NCI-H524 treated with DMSO at 0.1 percent for 48 hours (cell line): Measurements from ENCODE around the gene RO60.
"Not testable (repeated sequence)": the region's sequence is repeated elsewhere in the genome, so short reads cannot be mapped to it uniquely, and the experiment has no call there.

Source experiments
- DNase-seq: peaks from one replicate; lab custom pipeline; 2025; lab: John Stamatoyannopoulos, UW

The RO60 gene

DNA sequence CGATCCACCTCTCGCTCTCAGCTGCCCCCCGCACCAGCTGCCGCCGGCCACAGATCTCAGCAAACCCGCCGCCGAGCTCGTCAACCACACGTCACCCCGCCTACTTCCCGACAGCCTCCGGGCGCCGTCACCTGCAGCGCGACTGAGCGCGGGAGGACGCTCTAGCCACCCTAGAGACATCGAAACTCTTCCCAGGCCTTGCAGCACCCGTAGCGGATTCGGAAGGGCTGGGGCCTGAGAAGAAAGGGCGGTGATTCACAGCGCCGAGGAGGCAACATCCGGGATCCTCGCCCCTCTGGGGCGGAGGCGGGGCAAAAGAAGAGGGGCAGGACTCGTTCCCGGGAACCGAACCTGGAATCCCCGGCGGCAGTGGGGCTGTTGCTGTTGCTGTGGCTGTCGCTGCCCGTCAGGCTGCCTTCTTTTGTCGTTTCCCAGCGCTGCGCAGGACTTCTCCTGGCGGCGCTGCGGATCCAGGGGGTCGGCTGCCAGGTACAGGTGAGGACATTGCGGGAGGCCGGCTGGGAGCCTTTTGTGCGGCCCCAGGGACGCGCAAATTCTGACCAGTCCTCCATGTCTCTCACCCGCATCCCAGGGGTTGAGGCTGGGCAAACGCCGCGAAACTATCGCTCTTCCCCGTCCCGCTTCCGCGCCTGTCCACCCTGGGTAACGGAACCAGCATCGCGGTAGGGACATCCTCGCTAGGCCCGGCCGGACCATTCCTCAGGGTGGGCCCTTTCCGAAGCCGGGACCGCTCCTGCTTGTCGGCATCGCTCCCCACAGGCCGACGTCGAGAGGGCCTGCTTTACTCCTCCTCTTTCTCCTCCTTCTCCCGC lies at the start of gene RO60, which contains the start of gene UCHL5:
Gene RO60 (plus strand): TSS at position 331 of the 833 bp plus-strand sequence. CDS start 9,443 bp downstream, outside the sequence.
Gene UCHL5 (minus strand): TSS at position 79 of the 833 bp plus-strand sequence. CDS start 100 bp downstream, outside the sequence.
- DNase-seq: peak; percentile 80

DNA sequence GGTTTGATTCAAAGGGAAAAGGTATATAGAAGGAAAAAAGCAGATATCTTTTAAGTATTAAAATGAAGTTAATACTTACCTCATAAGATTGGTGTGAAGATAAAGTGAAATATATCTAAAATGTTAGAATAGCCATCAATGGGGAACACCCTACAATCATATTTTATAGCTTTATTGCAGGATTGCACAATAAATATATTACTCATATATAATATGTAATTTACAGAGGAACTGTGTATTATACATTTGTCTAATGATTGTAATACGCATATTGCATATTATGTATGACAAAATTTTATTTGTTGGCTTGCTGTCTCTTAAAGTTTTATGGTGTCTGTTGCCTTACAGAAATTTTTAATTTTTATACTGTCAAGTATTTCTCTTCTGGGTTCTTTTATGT lies 48.0 kb upstream of the RO60 start:
- DNase-seq: no peak

DNA sequence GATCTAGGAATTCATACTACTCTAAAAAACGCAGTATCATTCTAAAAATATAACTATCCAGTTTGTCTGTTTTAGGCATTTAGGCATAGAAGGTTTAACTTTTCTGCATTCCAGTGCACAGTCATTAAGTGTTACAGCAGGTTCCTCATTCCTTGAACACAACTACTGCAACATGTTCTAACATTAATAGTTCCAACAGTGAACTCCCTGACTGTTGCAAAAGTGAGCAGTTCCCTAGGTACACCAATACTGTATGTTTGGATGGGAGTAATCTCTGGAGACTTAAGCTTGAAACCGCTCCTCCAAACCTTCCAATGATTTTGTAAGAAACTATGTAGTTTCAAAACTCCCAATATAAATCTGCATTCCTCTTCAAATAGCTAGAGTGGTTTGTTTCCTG lies 46.4 kb upstream of the RO60 start:
- no peak for DNase-seq

DNA sequence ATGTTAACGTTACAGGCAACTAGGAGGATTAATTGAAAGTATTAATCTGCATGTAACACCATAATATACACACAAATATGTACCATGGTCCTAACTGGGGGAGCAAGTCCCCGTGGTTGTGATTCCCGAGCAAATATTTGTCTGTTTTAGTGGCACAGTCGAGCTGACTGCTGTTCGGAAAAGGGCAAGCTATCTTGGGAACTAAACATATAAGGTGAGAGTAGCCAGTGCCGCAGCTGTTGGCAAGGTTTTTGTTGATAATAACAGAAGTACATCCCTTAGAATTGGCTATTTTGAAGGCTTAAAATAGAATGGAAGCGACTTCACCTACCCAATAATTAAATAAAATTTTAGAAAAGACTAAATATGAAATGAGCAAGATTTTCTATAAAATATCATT lies 45.7 kb upstream of the RO60 start:
- DNase-seq: no peak

DNA sequence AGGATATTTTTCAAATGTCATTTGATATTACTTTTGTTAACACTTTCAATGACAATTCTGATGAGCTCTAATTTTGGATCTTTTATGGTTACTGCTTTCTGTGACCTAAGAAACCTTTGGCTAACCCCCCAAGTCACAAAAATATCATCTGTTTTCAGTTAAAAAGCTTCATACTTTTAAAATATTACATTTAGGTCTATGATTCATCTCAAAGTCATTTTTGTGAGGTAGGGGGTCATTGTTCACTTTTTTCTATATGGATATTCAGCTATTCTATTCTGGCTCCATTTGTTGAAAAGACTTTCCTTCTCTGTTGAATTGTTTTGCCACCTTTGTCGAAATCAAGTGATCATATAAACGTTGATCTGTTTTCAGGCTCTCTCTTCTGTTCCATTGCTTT lies 45.0 kb upstream of the RO60 start:
- no peak for DNase-seq

DNA sequence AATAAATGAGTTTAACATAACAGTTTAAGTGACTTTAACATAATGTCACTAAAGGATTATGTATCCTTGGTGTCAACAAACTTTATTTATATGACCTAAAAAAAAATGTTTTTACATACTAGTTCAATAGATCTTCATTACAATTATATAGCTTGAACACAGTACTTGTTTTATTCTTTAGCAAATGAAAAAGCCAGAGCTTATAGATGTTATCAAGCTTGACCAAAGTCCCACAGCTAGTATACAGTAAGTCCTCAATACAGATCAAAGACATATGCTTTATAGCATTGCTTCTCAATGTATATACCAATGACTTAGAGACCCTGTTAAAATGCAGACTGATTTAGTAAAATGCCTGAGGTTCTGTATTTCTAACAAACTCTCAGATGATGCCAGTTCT lies 42.6 kb upstream of the RO60 start:
- no peak for DNase-seq

DNA sequence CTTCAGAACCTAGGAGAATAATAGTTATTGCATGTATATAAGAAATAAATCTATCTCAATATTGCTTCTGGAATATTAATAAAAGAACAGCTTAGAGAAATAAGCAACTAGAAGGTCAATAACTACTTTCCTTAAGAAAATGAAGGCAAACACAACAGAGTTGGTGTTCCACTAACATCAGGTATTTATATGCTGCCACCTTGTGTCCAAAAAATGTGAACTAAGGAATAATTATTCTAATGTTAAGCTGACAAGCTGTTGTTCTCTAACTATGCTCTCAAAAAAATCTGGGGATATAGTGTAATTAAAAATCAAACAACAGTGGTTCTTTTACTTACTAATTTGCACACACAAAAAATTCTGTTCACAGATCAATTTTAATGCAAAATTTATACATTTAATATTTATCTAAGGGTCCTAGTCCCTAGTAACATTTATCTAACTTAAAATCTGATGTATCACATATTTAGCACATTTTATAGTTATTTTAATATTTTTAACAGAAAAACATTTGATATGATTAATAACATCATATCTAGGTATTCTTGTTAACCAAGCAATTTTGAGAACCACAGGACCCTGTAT lies 39.9 kb upstream of the RO60 start:
- peak; percentile 9 for DNase-seq

DNA sequence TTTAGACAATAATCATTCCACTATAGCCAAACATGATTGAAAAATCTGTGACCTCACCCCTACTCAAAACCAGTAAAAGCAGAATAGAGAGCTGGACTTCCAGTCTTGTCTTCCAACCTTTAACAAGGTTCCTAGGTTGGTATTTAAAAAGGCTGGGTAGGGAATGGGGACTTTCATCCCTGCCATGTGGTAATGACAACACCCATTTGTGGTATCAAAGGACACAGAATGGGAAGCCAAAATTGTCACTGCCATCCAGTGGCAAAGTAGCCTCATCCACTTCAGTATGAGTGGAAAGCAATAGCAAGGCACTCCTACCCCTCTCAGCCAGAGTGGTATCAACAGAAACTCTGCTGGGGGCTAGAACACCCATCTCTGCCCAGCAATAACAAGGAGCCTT lies 34.2 kb upstream of the RO60 start:
- no peak for DNase-seq

DNA sequence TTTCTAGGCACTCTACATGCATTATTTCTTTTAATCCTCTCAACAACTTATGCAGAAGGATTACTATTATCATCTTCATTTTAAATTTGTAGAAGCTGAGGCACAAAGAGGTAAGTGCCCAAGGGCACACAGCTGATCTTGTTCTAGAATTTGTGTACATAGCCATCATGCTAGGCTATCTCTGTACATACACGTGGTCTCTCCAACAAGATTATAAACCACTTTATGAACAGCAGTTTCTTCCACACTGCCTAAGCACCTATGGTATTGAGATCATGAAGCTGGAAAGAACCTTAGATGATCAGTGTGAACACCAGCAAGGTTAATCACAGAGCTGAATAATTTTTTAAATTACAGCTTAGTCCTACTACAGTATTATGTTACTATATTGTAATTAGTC lies 29.1 kb upstream of the RO60 start:
- DNase-seq: no peak

DNA sequence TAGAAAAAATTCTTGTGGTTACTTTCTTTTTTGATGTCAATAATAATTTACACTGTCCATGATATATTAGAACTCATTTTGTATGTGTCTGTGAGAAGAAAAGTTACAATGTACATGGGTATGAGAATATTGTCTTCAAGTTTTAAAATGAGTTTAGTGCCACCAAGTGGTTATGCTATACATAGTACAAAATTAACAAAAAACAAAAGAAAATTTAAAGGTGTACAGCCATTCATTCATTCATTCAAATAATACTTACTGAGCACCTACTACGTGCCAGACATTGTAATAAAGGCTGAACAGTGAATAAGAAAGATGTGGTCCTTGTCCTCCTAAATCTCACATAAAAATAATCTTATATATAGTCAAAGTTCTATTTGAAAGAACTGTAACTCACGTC lies 28.0 kb upstream of the RO60 start:
- no peak for DNase-seq

DNA sequence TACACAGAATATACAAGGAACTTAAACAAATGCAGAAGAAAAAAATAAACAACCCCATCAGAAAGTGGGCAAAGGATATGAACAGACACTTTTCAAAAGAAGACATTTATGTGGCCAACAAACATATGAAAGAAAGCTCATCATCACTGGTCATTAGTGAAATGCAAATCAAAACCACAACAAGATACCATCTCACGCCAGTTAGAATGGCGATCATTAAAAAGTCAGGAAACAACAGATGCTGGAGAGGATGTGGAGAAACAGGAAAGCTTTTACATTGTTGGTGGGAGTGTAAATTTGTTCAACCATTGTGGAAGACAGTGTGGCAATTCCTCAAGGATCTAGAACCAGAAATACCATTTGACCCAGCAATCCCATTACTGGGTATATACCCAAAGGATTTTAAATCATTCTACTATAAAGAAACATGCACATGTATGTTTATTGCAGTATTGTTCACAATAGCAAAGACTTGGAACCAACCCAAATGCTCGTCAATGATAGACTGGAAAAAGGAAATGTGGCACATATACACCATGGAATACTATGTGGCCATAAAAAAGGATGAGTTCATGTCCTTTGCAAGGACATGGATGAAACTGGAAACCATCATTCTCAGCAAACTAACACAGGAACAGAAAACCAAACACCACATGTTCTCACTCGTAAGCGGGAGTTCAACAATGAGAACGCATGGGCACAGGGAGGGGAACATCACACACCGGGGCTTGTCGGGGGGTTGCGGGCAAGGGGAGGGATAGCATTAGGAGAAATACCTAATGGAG lies 26.6 kb upstream of the RO60 start:
- not testable (repeated sequence) for DNase-seq

DNA sequence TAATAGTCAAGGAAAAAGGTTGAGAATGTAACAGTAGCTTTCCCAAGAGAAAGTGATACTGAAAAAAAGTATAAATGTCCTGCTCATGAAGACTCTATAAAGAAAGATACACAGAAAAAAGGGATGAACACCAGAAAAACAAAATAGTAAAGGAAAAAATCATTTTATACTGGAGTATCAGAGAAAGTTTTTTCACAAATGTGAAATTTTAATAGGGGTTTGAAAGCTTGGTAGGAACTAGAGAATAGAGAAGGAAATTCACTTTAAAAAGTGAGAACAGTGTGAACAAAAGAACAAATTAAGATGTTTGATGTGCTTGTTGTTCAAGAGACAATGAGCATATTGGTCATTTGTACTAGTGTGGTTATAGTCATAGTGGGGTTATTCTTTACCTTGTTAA lies 25.8 kb upstream of the RO60 start:
- no peak for DNase-seq

DNA sequence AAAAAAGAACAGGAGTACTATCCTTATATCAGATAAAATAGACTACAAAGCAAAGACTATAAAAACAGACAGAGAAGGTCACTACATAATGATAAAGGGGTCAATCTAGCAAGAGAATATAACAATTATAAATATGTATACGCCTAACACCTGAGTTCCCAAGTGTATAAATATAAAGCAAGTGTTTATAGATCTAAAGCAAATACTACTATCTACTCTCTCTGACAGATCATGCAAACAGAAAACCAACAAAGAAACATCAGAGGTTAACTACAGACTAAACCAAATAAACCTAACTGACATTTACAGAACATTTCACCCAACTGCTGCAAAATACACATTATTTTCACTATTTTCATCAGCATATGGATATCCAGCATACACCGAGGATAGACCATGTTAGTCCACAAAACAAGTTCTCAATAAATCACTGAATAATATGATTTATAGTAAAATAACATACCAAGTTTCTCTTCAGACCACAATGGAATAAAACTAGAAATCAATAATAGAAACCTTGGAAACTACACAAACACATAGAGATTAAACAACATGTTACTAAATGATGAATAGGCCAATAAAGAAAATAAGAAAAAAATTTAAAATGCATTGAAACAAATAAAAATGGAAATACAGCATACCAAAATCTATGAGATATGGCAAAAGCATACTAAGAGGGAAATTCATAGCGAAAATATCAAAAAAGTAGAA lies 22.9 kb upstream of the RO60 start:
- no peak for DNase-seq

DNA sequence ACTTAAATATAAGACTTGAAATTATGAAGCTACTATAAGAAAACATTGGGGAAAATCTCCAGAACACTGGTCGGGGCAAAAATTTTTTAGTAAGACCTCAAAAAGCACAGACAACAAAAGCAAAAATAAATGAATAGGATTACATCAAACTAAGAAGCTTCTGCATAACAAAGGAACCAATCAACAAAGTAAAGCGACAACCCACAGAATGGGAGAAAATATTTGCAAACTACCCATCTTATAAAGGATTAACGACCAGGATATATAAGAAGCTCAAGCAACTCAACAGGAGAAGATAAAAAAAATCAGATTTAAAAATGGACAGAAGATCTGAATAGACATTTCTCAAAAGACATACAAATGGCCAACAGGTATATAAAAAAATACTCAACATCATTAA lies 19.4 kb upstream of the RO60 start:
- DNase-seq: no peak

DNA sequence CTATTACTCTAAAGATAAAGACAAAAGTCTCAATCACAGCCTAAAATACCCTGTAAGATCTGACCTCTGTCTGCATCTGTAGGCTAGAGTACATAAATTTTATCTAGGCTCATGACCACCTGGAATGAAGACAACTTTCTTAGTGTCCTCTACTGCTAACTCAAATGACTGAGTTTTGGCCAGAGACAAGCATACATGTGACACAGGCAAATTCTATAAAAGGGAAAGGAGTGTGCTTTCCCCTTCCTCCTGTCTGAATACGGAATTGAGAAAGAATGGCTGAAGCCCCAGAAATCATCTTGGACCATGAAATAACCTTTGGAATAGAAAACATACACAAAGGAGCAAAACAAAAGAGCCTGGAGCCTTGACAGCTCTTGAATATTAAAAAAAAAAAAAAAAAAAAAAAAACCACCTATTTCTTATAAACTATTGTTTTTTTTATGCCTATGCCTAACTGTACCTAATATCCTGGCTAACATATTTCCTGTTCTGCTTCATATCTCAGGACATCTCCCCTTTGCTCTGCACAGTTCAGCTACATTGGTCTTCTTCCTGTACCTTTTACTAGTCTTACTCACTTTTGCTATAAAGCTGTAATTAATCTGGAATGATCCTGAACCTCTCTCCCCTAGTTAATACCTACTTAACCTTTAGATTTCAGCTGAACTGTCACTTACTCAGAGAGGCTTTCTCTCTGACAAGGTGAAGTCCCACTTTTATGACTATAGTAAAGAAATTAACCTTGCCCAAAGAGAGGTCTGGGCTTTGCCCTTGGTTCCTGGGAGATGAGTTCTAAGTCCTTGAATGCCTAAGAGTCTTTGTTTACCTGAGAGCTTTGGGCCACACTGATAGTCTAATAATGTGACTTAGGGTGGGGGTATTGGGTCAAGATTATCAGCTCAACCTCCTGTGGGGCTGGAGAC lies 16.4 kb upstream of the RO60 start:
- no peak for DNase-seq

DNA sequence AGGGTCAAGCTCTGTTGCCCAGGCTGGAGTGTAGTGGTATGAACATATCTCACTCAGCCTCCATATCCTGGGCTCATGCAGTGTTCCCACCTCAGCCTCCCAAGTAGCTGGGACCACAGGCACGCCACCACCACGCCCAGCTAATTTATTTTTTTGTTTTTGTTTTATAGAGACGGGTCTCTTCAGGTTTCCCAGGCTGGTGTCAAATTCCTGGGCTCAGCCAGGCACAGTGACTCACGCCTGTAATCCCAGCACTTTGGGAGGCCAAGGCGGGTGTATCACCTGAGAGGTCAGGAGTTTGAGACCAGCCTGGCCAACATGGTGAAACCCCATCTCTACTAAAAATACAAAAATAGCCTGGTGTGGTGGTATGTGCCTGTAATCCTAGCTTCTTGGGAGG lies 10.5 kb upstream of the RO60 start:
- DNase-seq: not testable (repeated sequence)

DNA sequence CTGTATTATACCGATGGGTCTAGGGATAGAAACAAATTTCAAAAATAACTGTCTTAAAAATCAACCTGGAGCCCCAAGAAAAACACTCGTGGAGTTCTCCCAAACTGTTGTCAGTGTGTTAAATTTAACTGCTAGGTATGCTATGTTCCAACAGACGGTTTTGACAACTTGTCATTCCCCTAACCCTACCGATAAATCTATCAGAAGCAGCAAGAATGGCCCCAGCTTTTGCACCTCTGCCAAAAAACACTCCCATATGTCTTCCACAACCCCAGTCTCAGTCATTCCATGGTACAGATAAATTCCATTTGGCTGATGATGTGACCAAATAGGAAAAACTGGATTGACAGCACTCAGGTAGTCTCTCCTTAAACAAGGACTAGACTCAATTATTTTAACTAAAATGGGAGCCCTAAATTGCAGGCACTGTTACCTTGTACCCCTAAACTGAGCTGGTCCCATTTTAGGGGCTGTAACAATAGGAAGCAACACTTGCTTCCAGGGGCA lies 5.2 kb upstream of the RO60 start:
- DNase-seq: no peak

DNA sequence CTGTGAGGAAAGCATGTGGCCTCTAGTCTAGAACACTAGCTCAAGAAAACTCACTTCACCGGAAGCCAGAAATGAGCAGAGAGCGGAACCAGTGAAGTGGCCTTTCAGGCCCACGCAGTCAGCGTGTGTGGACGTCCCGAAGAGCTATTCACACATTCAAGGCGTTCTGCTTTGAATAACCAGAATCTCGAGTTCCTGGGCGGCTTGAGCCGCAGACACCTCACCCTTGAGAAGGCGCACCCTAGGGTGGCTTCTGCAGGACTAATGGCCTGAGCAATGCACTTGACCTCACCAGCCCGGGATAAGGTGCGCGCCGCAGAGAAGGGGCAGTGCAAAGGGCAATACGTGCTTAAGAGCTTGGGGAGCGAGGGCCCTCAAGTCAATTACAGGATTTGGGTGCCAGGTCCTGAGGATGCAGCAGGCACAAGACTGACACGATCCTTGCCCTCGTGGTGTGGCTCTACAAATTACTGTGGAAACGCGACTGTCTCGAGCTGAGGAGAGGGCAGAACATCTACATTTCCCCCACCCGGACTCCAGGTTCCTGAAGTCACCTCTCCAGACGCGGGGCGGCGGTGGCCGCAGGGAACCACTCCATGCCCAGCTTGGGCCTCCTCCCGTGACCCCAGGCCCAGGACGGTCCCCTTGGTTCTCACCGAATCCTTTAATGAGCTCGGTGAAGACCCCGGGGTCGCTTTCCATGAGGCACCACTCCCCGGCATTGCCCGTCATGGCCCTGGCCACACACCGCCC lies 707 bp upstream of the RO60 start:
- DNase-seq: no peak

DNA sequence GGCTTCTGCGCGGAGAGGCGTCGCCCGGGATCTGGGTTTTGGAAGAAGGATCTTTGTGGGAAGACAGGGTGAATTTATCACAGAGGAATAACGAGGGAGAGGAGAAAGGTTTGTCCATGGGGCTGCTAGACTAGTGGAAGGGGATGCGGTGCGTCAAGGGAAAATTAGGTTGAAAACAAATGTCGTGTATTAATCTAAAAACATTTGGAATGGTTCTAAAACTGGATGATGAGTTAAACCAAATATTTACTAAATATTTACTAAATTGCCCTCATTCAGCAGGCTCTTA lies 647 bp downstream of the RO60 start:
- DNase-seq: no peak

DNA sequence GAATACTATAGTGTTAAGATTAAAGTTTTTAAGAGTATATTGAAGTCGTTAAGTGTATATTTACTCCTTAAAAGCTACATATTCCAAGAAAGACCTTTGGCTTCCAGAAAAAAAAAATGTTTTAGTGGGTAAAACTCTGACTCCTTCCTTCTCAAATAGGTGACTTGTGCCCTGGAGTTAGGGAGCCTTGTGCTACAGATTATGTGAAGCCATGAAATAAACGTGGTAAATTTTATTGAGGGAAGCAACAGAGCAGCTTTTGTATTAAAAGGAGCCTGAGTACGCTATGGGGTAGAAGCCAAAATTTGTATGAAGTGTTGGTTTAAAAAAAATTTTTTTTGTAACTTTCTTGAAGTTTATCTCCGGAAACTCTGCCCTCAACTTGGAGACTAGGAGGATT lies 994 bp downstream of the RO60 start:
- no peak for DNase-seq
